ENCODE measurements around the gene RNPS1.

Gene RNPS1

DNA sequence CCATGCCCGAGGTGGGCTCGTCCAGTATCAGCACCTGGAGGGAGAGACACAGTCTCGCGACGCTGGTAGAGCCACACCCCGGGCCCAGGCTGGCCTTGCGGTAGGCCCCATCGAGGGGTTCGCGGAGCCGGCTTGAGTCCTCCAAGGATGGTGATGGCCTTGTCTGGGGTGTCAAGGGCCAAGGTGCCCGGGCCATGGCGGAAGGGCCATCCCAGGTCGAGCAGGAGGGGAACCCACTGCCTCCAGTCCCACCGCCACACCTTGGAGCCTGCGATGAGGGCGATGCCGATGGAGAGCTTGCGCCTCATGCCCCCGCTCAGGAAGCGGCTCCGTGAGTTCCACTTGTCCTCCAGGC is 29.6 kb upstream of the RNPS1 start:
- H3K4me3 ChIP-seq (ENCODE audit: low read depth, low read length) = no peak overlapping the region
- TF ChIP-seq, protein P1, sequence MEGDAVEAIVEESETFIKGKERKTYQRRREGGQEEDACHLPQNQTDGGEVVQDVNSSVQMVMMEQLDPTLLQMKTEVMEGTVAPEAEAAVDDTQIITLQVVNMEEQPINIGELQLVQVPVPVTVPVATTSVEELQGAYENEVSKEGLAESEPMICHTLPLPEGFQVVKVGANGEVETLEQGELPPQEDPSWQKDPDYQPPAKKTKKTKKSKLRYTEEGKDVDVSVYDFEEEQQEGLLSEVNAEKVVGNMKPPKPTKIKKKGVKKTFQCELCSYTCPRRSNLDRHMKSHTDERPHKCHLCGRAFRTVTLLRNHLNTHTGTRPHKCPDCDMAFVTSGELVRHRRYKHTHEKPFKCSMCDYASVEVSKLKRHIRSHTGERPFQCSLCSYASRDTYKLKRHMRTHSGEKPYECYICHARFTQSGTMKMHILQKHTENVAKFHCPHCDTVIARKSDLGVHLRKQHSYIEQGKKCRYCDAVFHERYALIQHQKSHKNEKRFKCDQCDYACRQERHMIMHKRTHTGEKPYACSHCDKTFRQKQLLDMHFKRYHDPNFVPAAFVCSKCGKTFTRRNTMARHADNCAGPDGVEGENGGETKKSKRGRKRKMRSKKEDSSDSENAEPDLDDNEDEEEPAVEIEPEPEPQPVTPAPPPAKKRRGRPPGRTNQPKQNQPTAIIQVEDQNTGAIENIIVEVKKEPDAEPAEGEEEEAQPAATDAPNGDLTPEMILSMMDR (IDR thresholded peaks at IDR 0.05; ENCODE audit: borderline replicate concordance, insufficient read depth, low read depth, low read length) = no peak

DNA sequence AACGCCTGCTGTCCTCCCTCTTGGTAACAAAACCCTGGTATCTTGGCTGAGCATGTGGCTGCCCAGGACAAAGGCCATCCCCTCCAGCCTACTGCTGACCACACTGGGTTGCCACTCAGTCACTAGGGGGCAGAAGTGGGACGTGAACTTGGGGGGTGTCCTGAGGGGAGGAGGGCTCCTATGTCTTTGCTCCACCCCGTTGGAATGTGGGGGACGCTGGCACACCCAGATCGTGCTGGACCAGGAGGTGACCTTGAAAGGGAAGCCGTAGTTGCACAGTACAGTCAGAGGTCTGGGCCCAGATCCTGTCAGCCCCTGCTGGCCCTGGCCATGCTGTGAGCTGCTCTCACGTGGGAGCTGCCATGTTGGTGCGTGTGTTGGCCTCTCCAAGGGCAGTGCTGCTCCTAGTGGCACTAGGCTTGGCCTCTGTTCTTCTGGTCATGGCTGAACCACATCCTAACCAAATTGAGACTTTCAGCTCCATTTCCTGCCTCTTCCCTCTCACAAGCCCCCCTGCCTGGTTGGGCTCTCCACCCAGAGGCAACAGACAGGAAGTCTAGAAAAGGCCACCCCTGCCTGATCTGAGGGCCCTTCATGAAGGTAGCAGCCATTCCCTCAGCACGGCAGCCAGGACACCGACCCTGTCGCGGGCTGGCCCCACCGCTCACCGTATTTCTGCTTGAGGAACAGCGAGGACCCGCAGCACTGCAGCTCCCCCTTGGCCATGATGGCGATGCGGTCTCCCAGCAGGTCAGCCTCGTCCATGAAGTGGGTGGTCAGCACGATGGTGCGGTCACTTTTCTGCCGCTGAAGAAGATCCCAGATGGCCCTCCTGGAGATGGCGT is 29.0 kb upstream of the RNPS1 start:
- TF ChIP-seq, protein P1 (IDR thresholded peaks at IDR 0.05; ENCODE audit: borderline replicate concordance, insufficient read depth, low read depth, low read length) = peak; percentile 60

GRCh38 chr16:2295056-2295798 is 27.3 kb upstream of the RNPS1 start:
- H3K4me3 ChIP-seq (ENCODE audit: low read depth, low read length) = no peak overlapping the region
- TF ChIP-seq, protein P1 (IDR thresholded peaks at IDR 0.05; ENCODE audit: borderline replicate concordance, insufficient read depth, low read depth, low read length) = no peak

More for the DNA sequence above, 29.0 kb upstream of the RNPS1 start:
- no peak overlapping the region for H3K4me3 ChIP-seq (ENCODE audit: low read depth, low read length)

- TF ChIP-seq, protein P1 (IDR thresholded peaks at IDR 0.05; ENCODE audit: borderline replicate concordance, insufficient read depth, low read depth, low read length) = no peak
- H3K4me3 ChIP-seq (ENCODE audit: low read depth, low read length) = no peak overlapping the region
Measured at GRCh38 chr16:2292221-2292620, 24.3 kb upstream of the RNPS1 start.

DNA sequence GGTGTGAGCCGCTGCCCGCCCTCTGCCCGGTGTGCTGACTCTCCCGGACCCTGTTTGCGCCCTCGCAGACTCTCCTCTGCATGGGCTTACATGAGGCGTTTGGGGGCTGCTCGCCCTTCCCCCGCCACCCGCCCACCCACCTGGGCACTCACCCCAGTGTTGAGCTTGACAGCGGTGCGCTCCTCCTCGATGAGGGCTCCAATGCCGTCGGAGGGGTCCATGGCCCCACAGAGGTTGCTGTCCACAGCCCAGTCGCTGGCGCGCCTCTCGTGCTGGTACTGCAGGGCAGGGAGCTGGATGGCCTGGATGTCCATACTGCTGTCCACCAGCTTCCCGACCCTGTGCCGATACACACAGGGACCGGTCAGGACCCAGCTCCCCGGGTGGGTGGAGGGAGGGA is 21.4 kb upstream of the RNPS1 start:
- H3K4me3 ChIP-seq (ENCODE audit: low read depth, low read length) = no peak overlapping the region

DNA sequence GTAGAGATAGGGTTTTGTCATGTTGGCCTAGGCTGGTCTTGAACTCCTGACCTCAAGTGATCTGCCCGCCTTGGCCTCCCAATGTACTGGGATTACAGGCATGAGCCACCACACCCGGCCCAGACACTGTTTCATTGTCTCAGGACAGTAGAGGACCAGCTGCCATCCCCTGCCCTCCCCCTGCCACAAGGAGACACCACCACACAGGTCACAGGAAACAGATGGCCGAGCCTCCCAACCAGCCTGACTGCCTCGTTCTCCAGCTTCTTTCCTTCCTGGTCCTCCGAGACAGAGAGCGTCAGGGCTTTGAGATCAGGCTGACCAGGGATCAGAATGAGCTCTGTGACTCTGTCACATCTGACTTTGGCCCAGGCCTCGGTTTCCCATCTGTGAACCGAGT is 20.8 kb upstream of the RNPS1 start:
- TF ChIP-seq, protein P1 (IDR thresholded peaks at IDR 0.05; ENCODE audit: borderline replicate concordance, insufficient read depth, low read depth, low read length) = no peak
- no peak overlapping the region for H3K4me3 ChIP-seq (ENCODE audit: low read depth, low read length)

More for the DNA sequence above, 21.4 kb upstream of the RNPS1 start:
- TF ChIP-seq, protein P1 (IDR thresholded peaks at IDR 0.05; ENCODE audit: borderline replicate concordance, insufficient read depth, low read depth, low read length) = no peak
